GM13976 (cell line): Measurements from ENCODE around the gene ZBTB8A.
"Not testable (repeated sequence)": the region's sequence is repeated elsewhere in the genome, so short reads cannot be mapped to it uniquely, and the experiment has no call there.

Source experiments
- DNase-seq: peaks from one replicate; pipeline ENCODE4 v3.0.0; 2012; ENCODE audit warnings: low spot score
- in situ Hi-C: fragments of 300-500 bp; cut with MboI; formaldehyde crosslinking; loops from one replicate; pipeline ENCODE4 v1.12.0; 2022; ENCODE audit warnings: low sequenced_read_pairs, mixed read lengths, inconsistent platforms; ENCODE audit not compliant: unreplicated experiment
- TF ChIP-seq, protein P1 (sequence below): IDR thresholded peaks from 2 replicates; pipeline ENCODE4 v1.5.1; 2012; ENCODE audit warnings: borderline replicate concordance, mild to moderate bottlenecking; ENCODE audit not compliant: insufficient read depth; ENCODE audit errors: extremely low read depth, missing control alignments, control extremely low read depth

The ZBTB8A gene

DNA sequence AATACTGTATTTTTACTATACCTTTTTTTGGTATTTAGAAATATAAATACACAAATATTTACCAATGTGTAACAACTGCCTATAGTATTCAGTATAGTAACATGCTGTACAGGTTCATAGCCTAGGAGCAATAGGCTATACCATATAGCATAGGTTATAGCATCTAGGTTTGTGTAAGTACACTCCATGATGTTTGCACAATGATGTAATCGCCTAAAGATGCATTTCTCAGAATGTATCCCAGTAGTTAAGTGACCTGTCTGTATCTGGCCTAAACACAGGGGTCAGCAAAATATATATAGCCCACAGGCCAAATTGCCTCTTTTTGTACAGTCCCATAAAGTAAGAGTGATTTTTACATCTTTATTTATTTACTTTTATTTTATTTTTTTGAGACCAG is 86.9 kb downstream of the ZBTB8A start:
- DNase-seq, result no peak
- in situ Hi-C loops, result no loop called here
- TF ChIP-seq, protein P1, sequence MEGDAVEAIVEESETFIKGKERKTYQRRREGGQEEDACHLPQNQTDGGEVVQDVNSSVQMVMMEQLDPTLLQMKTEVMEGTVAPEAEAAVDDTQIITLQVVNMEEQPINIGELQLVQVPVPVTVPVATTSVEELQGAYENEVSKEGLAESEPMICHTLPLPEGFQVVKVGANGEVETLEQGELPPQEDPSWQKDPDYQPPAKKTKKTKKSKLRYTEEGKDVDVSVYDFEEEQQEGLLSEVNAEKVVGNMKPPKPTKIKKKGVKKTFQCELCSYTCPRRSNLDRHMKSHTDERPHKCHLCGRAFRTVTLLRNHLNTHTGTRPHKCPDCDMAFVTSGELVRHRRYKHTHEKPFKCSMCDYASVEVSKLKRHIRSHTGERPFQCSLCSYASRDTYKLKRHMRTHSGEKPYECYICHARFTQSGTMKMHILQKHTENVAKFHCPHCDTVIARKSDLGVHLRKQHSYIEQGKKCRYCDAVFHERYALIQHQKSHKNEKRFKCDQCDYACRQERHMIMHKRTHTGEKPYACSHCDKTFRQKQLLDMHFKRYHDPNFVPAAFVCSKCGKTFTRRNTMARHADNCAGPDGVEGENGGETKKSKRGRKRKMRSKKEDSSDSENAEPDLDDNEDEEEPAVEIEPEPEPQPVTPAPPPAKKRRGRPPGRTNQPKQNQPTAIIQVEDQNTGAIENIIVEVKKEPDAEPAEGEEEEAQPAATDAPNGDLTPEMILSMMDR, result no peak

DNA sequence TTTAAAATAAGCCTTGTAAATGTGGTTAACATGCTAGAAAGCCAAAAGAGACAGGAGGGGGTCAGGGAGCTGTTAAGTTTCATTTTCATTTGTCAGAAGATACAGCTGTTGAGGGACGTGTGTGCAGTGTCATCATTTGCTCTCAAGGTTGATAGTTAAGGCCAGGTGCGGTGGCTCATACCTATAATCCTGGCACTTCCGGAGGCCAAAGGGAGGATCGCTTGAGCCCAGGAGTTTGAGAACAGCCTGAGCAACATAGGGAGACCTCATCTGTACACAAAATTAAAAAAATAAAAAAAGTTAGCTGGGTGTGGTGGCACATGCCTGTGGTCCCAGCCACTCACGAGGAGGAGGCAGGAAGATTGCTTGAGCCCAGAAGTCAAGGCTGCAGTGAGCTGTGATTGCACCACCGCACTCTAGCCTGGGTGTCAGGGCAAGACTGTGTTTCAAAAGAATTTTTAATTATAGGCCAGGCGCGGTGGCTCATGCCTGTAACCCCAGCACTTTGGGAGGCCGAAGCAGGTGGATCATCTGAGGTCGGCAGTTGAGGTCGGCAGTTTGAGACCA is 88.5 kb downstream of the ZBTB8A start:
- DNase-seq, result peak; percentile 62
- in situ Hi-C loops, result no loop called here
- TF ChIP-seq, protein P1, result no peak

DNA sequence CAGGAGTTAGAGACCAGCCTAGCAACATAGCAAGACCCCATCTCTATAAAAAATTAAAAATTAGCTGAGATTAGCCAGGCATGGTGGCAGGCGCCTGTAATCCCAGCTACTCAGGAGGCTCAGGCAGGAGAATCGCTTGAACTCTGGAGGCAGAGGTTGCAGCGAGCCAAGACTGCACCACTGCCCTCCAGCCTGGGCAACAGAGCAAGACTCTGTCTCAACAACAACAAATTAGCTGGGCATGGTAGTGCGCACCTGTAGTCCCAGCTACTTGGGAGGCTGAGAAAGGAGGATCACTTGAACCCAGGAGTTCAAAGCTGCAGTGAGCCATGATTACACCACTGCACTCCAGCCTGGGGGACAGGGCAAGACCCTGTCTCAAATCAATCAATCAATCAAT is 90.9 kb downstream of the ZBTB8A start:
- DNase-seq, in situ Hi-C loops: not testable (repeated sequence)

DNA sequence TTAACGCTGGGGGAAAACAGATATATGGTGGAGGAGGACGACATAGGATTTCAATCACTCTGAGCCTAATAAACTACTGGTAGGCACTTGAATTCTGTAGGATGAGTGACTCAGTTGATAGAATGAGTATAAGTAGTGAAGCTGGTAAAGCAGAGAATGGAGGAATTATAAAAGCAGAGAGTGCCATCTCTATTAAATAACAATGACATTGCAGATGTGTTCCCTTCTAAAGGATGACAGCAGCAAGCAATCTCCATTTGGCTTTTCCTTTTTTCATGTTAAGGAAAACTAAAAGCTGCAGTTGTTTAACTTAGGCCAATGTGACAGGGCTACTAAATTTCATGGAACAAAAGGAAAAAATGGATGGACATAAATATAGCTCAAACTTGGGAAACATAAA is 93.6 kb downstream of the ZBTB8A start:
- DNase-seq, result no peak
- TF ChIP-seq, protein P1, result no peak
- in situ Hi-C loops, result no loop called here

DNA sequence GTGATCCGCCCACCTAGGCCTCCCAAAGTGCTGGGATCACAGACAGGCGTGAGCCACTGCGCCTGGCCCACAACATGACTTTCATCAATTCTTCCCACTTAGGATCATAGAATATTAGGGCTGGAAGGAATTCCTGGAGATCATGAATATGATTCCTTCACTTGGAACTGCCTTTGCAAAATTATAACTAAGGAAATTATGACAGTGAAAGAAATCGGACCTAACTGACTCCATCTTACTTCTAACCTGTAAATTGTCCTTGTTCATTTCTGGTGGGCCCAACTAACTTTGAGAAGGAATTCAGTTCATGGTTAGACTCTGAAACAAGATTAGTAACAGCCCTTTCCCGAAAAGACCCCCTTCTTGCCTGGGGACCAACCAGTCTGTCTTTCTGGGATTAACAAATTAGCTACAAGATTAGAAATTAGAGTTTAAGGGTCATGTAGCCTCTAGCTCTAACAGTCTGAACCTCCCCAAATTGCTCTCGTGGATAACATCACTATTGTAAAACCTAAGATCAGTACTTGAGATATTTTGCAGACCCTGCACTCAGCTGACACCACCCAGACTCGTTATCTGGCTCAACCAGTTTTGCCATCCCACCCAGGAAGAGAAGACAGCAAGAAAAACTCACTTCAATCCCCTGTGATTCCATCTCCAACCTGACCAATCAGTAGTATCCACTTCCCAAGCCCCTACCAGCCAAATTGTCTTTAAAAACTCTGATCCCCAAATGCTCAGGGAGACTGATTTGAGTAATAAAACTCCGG is 96.5 kb downstream of the ZBTB8A start:
- TF ChIP-seq, protein P1, result no peak
- DNase-seq, result no peak
- in situ Hi-C loops, result no loop called here

DNA sequence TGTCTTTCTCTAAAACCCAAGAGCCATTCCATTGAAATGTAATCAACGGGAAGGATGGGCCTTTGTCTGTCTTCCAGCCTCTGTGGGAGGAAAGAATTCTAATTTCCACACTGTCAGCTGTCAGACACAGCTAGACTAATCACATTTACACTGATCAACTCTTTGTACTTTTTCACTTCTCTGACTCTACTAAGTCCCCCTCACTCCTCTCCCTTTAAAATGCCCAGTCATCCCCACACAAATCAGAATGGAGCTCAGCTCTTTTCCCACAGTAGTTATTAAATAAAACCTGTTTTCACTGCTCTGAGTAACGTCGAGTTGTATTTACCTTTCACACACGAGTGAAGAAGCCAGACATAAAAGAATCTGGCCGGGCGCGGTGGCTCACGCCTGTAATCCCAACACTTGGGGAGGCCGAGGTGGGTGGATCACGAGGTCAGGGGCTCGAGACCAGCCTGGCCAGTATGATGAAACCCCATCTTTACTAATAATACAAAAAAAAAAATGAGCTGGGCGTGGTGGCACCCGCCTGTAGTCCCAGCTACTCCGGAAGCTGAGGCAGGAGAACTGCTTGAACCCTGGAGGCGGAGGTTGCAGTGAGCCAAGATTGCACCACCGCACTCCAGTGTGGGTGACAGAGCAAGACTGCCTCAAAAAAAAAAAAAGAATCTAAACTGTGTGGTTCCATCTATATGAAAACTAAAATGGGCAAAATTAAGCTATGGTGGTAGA is 97.9 kb downstream of the ZBTB8A start:
- DNase-seq, result no peak
- TF ChIP-seq, protein P1, result no peak
- in situ Hi-C loops, result no loop called here
